SU-DHL-6 (cell line): ENCODE results near the gene ADGRG2.

Experiments
- H2AFZ ChIP-seq: fragments of 200-600 bp; sonication (generic); 2 replicates; pipeline ENCODE4 v1.6.1; 2014; ENCODE audit warnings: low read depth, mild to moderate bottlenecking, moderate library complexity, mixed read lengths, antibody characterized with exemption, low read length; ENCODE audit not compliant: severe bottlenecking
- H3F3A ChIP-seq: fragments of 200-600 bp; shearing (Covaris generic); 2 replicates; pipeline ENCODE4 v1.6.0; 2016; ENCODE audit warnings: antibody characterized with exemption, mild to moderate bottlenecking; ENCODE audit not compliant: insufficient read depth
- H3K27ac ChIP-seq: fragments of 200-600 bp; sonication (generic); 2 replicates; pipeline ENCODE4 v1.5.1; 2016; ENCODE audit warnings: low read depth, mild to moderate bottlenecking, low read length, moderate library complexity, mixed read lengths
- H3K27me3 ChIP-seq: fragments of 200-600 bp; sonication (generic), shearing (Covaris generic); 2 replicates; pipeline ENCODE4 v1.6.0; 2014; ENCODE audit warnings: mild to moderate bottlenecking, low read length
- H3K36me3 ChIP-seq: fragments of 200-600 bp; sonication (generic); 2 replicates; pipeline ENCODE4 v1.6.1; 2014; ENCODE audit warnings: mild to moderate bottlenecking, low read length, mixed read lengths
- H3K4me2 ChIP-seq: fragments of 300-600, 200-600 bp; shearing (Covaris generic), sonication (generic); 2 replicates; pipeline ENCODE4 v1.6.0; 2014; ENCODE audit warnings: low read length, low read depth, mild to moderate bottlenecking; ENCODE audit not compliant: poor library complexity, severe bottlenecking
- H3K4me3 ChIP-seq: fragments of 200-600 bp; sonication (generic); 2 replicates; pipeline ENCODE4 v1.5.1; 2014; ENCODE audit warnings: antibody characterized with exemption, low read length, mild to moderate bottlenecking, mixed read lengths; ENCODE audit not compliant: insufficient read depth, poor library complexity, severe bottlenecking
- H3K79me2 ChIP-seq: fragments of 200-600 bp; sonication (generic); 2 replicates; pipeline ENCODE4 v1.6.1; 2014; ENCODE audit warnings: mild to moderate bottlenecking, low read length, moderate library complexity; ENCODE audit not compliant: insufficient read depth
- H3K9ac ChIP-seq: fragments of 200-600 bp; sonication (generic); 2 replicates; pipeline ENCODE4 v1.7.0; 2014; ENCODE audit warnings: mild to moderate bottlenecking, low read length
- H3K9me2 ChIP-seq: fragments of 200-600 bp; sonication (generic); replicated peaks from 2 replicates; pipeline ENCODE4 v1.6.1; 2014; ENCODE audit warnings: low read length; ENCODE audit not compliant: insufficient read depth
- H3K9me3 ChIP-seq: fragments of 200-600 bp; sonication (generic); 2 replicates; pipeline ENCODE4 v1.6.1; 2014; ENCODE audit warnings: low read length, mixed read lengths; ENCODE audit not compliant: insufficient read depth
- H4K20me1 ChIP-seq: fragments of 200-600 bp; sonication (generic); 2 replicates; pipeline ENCODE4 v1.6.1; 2014; ENCODE audit warnings: low read depth, mild to moderate bottlenecking, antibody characterized with exemption, low read length, moderate library complexity, mixed read lengths
- CTCF ChIP-seq: fragments of 200-600 bp; sonication (generic); IDR thresholded peaks from one replicate; pipeline ENCODE4 v1.5.1; 2017; ENCODE audit warnings: antibody characterized with exemption, mild to moderate bottlenecking, low read length, moderate library complexity; ENCODE audit not compliant: insufficient read depth, poor library complexity, severe bottlenecking
- EZH2phosphoT487 ChIP-seq: fragments of 200-600 bp; sonication (generic), shearing (Covaris generic); conservative IDR thresholded peaks from 2 replicates; pipeline ENCODE4 v1.6.1; 2018; ENCODE audit warnings: mild to moderate bottlenecking, antibody characterized with exemption, low read length, moderate library complexity, mixed read lengths

Gene ADGRG2

GRCh38 chrX:19046343-19047215, 75.7 kb downstream of the ADGRG2 start:
- Histone ChIP-seq H3F3A (no peaks in the 10 kb centered on the region), H3K27ac (no peak overlapping the region), H4K20me1 (no peaks in the 10 kb centered on the region), H3K9me2 (no peaks in the 10 kb centered on the region), H3K9me3 (no peaks in the 10 kb centered on the region), H3K9ac (no peak overlapping the region), H3K36me3 (no peaks in the 10 kb centered on the region), H2AFZ (no peak overlapping the region), H3K4me3 (no peak overlapping the region), H3K79me2 (no peaks in the 10 kb centered on the region), H3K4me2 (no peak overlapping the region), H3K27me3 (no peaks in the 10 kb centered on the region)
- TF ChIP-seq EZH2phosphoT487, result no peak
- no peak for TF ChIP-seq CTCF

GRCh38 chrX:19040373-19040772, 81.9 kb downstream of the ADGRG2 start:
- Histone ChIP-seq H3K4me3 (no peak overlapping the region), H3K36me3 (no peaks in the 10 kb centered on the region), H3K4me2 (no peak overlapping the region), H3F3A (no peaks in the 10 kb centered on the region), H3K27ac (no peak overlapping the region), H3K79me2 (no peaks in the 10 kb centered on the region), H2AFZ (no peak overlapping the region), H4K20me1 (no peaks in the 10 kb centered on the region), H3K9me2 (no peaks in the 10 kb centered on the region), H3K9ac (no peak overlapping the region), H3K27me3 (no peaks in the 10 kb centered on the region), H3K9me3 (no peaks in the 10 kb centered on the region)
- TF ChIP-seq EZH2phosphoT487 (no peak), CTCF (no peak)

- Histone ChIP-seq H4K20me1 (no peaks in the 10 kb centered on the region), H3K9ac (no peak overlapping the region), H3K36me3 (no peaks in the 10 kb centered on the region), H3F3A (no peaks in the 10 kb centered on the region), H3K79me2 (no peaks in the 10 kb centered on the region), H3K4me2 (no peak overlapping the region), H3K4me3 (no peak overlapping the region), H3K27me3 (no peaks in the 10 kb centered on the region), H3K9me2 (no peaks in the 10 kb centered on the region), H3K27ac (no peak overlapping the region), H3K9me3 (no peaks in the 10 kb centered on the region), H2AFZ (no peak overlapping the region)
- TF ChIP-seq EZH2phosphoT487 (no peak), CTCF (no peak)
Measured at GRCh38 chrX:19034025-19034424, 88.2 kb downstream of the ADGRG2 start.
